HEK293 (cell line): Measurements from ENCODE around the gene NDUFAF5.

Experiments
- SETDB1 ChIP-seq: IDR thresholded peaks from one replicate; pipeline ENCODE4 v1.6.1; 2017; ENCODE audit warnings: mild to moderate bottlenecking, low read length, moderate library complexity, mixed read lengths; ENCODE audit not compliant: insufficient read length
- TF ChIP-seq, protein P1 (sequence below): fragments of 450-650 bp; formaldehyde crosslinking; IDR thresholded peaks from 2 replicates; pipeline ENCODE4 v1.5.1; 2016; ENCODE audit warnings: missing biosample characterization, missing genetic modification characterization
- TF ChIP-seq, protein P2 (sequence below): fragments of 450-650 bp; formaldehyde crosslinking; IDR thresholded peaks from 2 replicates; pipeline ENCODE4 v1.5.1; 2016; ENCODE audit warnings: missing biosample characterization, missing genetic modification characterization

DNA sequence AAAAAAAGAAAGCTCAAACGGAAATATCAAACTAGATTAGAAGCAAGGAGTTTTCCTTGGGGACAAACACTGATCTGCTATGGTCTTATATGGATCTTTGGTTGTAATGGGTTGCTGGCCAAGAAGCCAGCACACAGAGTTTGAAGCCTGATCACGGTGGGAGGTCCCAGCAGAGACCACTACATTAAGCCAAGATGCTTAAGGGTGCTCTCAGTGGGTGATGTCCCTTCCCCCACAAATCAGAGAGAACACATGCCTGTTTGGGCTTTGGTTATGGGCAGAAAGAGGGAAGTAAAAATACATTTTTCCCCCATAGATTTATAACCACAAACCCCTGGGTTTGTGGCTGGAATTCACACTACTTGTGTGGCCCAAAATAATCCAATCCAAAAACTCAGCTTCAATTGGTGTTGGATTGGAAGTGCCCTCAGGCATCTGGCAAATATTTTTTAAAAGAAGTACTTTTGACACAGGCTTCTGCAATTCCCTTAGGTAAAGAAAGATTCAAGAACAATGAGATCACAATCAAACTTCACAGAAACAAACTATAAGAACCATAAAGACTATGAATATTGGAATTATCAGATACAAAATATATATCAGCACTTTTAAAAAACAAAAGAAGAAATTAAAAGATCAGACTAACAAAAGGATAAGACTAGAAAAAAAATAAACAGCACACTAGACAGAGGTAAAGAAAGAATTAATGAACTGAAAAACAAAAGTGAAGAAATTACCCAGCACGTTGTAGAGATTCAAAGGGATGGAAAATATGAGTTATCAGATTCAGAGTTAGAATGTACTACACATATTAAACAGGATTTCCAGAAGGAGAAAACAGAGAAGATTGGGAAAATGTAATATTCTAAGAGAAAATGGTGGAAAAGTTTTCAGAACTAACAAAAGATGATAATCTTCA lies 44.8 kb upstream of the NDUFAF5 start:
- TF ChIP-seq, protein P1, sequence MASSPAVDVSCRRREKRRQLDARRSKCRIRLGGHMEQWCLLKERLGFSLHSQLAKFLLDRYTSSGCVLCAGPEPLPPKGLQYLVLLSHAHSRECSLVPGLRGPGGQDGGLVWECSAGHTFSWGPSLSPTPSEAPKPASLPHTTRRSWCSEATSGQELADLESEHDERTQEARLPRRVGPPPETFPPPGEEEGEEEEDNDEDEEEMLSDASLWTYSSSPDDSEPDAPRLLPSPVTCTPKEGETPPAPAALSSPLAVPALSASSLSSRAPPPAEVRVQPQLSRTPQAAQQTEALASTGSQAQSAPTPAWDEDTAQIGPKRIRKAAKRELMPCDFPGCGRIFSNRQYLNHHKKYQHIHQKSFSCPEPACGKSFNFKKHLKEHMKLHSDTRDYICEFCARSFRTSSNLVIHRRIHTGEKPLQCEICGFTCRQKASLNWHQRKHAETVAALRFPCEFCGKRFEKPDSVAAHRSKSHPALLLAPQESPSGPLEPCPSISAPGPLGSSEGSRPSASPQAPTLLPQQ = no peak
- TF ChIP-seq, protein P2, sequence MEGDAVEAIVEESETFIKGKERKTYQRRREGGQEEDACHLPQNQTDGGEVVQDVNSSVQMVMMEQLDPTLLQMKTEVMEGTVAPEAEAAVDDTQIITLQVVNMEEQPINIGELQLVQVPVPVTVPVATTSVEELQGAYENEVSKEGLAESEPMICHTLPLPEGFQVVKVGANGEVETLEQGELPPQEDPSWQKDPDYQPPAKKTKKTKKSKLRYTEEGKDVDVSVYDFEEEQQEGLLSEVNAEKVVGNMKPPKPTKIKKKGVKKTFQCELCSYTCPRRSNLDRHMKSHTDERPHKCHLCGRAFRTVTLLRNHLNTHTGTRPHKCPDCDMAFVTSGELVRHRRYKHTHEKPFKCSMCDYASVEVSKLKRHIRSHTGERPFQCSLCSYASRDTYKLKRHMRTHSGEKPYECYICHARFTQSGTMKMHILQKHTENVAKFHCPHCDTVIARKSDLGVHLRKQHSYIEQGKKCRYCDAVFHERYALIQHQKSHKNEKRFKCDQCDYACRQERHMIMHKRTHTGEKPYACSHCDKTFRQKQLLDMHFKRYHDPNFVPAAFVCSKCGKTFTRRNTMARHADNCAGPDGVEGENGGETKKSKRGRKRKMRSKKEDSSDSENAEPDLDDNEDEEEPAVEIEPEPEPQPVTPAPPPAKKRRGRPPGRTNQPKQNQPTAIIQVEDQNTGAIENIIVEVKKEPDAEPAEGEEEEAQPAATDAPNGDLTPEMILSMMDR (tag by site-specific recombination) = no peak
- no peak for TF ChIP-seq SETDB1
